Measurements from ENCODE around the gene TSEN54.

The TSEN54 gene

DNA sequence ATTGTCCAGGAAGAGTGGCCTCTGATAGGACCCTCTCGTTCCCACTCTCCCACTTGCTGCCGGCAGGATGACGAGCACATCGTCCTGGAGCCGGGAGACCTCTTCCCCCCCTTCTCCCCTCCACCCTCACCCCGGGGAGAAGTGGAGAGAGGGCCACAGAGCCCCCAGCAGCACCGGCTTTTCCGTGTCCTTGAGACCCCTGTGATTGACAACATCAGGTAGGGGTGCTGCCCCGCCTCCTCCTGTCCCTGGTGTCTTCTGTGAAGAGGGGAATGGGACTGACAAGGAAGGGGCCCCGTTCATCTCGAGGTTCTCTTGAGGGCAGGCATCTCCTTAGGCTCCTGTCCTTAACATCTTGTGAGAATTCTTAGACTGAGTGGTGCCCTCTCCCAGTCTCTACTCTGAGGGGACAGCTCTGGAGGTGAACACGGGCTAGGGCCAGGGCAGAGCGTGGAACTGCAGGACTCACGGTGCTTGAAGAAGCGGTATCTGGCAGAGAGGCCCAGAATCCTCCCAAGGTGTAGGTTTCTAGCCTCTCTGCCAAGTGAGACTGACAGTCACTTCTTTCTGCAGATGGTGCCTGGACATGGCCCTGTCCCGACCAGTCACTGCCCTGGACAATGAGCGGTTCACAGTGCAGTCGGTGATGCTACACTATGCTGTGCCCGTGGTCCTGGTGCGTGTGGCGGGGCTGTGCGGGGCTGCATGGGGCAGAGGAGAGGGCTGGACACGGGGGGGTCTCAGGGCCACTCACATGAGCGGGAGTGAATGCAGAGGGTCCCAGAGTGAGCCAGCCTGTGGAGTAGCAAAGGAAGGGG, 27.4 kb upstream of the TSEN54 start:
- DNase-seq (ENCODE audit: low read depth in 2 of 3, low spot score in 1 of 3): no peak

DNA sequence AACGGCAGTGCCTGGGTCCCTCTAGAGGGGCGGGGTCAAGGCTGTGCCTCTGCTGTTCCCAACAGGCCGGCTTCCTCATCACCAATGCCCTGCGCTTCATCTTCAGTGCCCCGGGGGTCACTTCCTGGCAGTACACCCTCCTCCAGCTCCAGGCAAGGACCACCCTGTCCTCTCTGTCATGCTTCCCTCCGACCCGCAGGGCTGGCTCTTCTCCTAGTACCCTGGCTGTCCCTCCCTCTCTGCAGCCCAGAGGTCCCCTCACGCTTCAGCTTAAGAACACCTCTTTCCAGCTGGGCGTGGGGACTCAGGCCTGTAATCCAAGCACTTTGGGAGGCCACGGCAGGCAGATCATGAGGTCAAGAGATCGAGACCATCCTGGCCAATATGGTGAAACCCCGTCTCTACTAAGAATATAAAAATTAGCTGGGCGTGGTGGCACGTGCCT, 26.8 kb upstream of the TSEN54 start:
- DNase-seq (ENCODE audit: low read depth in 2 of 3, low spot score in 1 of 3): no peak

- DNase-seq (ENCODE audit: low read depth in 2 of 3, low spot score in 1 of 3): no peak
Measured at GRCh38 chr17:75490173-75490743, 26.1 kb upstream of the TSEN54 start.

- no peak for DNase-seq (ENCODE audit: low read depth in 2 of 3, low spot score in 1 of 3)
Measured at GRCh38 chr17:75490953-75491649, 25.2 kb upstream of the TSEN54 start.

DNA sequence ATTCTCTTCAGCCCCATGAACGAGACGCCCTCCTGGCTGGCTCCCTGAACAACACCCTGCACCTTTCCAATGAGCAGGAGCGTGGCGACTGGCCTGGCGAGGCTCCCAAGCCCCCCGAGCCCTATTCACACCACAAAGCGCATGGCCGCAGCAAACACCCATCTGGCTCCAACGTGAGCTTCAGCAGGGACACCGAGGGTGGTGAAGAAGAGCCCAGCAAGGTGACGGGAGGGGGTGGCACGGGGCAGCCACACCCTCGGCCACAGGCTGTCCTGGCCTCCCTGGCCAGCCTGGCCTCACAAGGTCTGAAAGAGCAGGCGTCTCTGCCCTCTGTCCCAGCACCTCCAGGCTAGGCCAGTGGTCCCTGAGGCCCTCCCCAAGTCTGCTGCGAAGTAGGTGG, 24.6 kb upstream of the TSEN54 start:
- DNase-seq (ENCODE audit: low read depth in 2 of 3, low spot score in 1 of 3): no peak

GRCh38 chr17:75492555-75493168, 23.7 kb upstream of the TSEN54 start:
- no peak for DNase-seq (ENCODE audit: low read depth in 2 of 3, low spot score in 1 of 3)

DNA sequence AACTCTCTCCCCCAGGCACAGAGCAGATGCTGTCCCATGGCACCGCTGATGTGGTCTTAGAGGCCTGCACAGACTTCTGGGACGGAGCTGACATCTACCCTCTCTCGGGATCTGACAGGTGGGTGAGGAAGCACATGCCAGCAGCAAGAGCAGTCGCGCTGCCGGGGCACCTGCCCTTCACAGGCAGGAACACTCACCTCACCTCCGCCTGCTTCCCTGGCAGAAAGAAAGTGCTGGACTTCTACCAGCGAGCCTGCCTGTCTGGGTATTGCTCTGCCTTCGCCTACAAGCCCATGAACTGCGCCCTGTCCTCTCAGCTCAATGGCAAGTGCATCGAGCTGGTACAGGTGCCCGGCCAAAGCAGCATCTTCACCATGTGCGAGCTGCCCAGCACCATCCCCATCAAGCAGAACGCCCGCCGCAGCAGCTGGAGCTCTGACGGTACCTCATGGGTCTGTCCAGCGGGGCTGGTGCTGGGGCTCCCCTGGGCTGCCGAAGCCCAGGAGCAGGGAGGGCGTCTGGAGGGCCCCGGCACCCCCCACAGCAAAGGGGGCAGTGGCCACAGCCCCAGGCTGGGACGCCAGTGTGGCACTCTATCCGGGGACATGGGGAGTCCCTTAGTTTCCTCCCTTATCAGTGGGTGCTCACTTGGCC, 22.7 kb upstream of the TSEN54 start:
- DNase-seq (ENCODE audit: low read depth in 2 of 3, low spot score in 1 of 3): no peak

DNA sequence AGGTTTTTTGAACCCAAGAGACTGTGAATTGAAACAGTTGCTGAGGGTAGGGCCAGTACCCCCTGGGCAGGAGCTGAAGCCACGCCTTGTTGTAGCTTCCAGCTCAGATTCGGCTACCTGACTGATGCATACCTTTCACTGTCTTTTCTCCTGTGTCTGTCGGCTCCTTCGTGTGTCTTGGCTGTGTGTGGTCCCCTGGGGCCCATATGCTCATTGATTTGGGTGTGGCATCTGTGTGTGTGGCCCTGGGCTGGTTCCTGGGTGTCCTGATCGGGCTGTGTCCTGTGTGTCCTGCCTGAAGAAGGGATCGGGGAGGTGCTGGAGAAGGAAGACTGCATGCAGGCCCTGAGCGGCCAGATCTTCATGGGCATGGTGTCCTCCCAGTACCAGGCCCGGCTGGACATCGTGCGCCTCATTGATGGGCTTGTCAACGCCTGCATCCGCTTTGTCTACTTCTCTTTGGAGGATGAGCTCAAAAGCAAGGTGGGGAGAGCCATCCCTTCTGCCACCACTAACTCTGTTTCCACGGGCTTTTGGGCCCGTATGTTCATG, 21.9 kb upstream of the TSEN54 start:
- DNase-seq (ENCODE audit: low read depth in 2 of 3, low spot score in 1 of 3): no peak

DNA sequence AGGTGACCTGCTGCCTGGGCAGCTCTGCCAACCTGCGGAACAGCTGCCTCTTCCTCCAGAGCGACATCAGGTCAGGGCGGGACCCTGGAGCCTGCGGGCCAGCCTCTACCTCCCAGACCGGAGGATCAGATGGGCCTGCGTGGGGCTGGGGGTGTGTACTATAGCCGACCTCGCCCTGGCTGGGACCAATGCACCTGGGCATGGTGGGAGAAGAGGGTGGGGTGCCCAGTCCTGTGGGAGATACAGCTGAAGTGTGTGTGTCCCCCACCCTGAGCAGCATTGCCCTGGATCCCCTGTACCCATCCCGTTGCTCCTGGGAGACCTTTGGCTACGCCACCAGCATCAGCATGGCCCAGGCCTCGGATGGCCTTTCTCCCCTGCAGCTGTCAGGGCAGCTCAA, 20.3 kb upstream of the TSEN54 start:
- DNase-seq (ENCODE audit: low read depth in 2 of 3, low spot score in 1 of 3): no peak

DNA sequence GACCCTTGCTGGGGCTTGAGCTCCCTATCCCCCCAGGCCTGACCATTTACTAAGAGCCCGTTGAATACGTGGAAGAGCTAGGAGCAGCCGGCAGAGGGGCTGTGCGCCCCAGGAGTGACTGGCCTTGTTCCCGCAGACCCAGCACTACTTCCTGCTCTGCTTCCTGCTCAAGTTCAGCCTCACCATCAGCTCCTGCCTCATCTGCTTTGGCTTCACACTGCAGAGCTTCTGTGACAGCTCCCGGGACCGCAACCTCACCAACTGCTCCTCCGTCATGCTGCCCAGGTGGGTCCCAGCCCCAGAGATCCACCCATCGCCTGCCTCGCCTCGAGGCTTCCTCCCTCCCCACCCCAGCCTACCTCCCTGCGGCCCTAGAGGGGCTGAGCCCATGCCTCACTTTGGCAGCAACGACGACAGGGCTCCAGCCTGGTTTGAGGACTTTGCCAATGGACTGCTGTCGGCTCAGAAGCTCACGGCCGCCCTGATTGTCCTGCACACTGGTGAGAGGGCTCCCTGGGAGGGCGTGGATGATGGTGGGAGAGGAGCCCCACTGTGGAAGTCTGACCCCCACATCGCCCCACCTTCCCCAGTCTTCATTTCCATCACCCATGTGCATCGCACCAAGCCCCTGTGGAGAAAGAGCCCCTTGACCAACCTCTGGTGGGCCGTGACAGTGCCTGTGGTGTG, 18.1 kb upstream of the TSEN54 start:
- no peak for DNase-seq (ENCODE audit: low read depth in 2 of 3, low spot score in 1 of 3)

DNA sequence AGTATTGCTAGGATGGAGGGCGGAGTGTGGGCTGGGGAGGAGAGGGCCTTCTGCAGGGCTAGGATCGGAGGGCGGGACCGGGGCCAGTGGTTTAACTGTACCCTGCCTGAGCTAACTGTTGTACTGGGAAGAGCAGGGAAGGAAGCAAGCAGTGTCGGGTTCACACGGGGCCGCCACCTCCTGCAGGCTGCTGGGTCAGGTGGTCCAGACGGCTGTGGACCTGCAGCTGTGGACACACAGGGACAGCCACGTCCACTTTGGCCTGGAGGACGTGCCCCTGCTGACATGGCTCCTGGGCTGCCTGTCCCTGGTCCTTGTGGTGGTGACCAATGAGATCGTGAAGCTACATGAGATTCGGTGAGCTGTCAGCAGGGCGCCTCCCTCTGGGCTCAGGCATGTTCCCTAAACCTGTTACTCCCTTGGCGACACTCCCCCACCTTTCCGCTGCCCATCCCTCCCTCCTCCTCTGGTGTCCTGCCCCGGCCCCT, 17.6 kb upstream of the TSEN54 start:
- DNase-seq (ENCODE audit: low read depth in 2 of 3, low spot score in 1 of 3): no peak

- no peak for DNase-seq (ENCODE audit: low read depth in 2 of 3, low spot score in 1 of 3)
Measured at GRCh38 chr17:75499313-75500022, 16.9 kb upstream of the TSEN54 start.

GRCh38 chr17:75500419-75501216, 15.7 kb upstream of the TSEN54 start:
- no peak for DNase-seq (ENCODE audit: low read depth in 2 of 3, low spot score in 1 of 3)

- DNase-seq (ENCODE audit: low read depth in 2 of 3, low spot score in 1 of 3): no peak
Measured at GRCh38 chr17:75501378-75502071, 14.8 kb upstream of the TSEN54 start.

DNA sequence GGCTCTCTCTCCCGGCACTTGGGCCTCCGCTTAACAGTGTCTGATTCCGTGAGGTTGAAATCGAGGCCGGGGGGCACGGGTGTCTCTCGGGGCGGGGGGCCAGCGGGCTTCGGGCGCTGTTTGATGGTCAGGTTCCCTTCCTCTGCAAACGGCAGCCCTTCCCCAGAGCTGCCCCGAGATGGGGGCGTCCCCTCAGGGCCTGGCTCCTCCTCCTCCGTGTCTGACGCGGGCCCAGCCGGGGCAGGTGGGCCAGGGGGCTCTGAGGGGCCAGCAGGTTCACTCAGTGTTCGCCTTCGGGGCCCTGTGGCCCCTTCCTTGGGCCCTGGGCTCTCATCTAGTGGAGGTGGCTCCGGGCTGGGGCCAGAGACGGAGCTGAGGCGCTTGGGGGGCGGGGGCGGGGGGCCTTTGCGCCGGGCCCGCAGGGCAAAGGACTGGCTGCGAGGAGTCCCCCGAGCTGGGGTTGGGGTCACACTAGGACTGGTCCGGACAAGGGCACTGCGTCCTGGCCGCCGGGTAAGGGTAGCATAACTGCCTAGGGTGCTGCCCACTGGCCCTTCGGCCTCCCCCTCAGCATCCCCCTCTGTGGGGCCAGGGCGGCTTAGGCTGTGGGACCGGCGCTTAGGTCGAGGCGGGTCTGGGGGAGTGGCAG, 14.1 kb upstream of the TSEN54 start:
- DNase-seq (ENCODE audit: low read depth in 2 of 3, low spot score in 1 of 3): no peak

GRCh38 chr17:75502721-75503329, 13.5 kb upstream of the TSEN54 start:
- no peak for DNase-seq (ENCODE audit: low read depth in 2 of 3, low spot score in 1 of 3)

DNA sequence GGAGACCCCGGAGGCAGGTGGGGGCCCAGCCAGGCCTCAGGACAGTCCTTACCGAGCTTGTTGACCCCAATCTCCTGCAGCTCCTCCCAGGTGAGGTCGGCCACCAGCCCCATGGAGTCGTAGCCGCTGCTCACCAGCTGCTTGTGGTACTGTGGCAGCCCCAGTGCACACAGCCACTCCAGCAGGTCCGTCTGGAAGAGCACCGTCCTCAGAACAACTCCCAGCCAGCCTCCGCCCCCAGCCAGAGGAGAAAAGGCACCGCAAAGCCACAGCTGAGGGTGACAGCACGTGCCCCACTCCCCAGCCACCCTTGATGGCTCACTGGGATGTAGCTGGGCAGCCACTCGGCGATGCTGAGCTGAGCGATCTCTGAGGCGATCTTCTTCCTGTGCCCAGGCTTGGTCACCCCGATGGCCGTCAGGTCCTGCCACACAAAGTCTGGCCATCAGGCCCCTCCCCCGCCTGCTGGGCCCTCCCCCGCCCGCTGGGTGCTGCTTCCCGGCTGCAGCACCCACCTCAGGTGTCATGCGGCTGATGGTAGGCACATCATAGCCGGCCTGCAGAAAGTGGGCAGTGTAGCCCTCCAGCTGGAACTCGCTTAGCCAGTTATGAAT, 12.9 kb upstream of the TSEN54 start:
- no peak for DNase-seq (ENCODE audit: low read depth in 2 of 3, low spot score in 1 of 3)
